ENCODE measurements around the gene RFX3.

GRCh38 chr9:3455717-3456116 is 70.1 kb downstream of the RFX3 start:
- no peak for TF ChIP-seq POLR2A (IDR thresholded peaks at IDR 0.05)
- TF ChIP-seq, protein P1, sequence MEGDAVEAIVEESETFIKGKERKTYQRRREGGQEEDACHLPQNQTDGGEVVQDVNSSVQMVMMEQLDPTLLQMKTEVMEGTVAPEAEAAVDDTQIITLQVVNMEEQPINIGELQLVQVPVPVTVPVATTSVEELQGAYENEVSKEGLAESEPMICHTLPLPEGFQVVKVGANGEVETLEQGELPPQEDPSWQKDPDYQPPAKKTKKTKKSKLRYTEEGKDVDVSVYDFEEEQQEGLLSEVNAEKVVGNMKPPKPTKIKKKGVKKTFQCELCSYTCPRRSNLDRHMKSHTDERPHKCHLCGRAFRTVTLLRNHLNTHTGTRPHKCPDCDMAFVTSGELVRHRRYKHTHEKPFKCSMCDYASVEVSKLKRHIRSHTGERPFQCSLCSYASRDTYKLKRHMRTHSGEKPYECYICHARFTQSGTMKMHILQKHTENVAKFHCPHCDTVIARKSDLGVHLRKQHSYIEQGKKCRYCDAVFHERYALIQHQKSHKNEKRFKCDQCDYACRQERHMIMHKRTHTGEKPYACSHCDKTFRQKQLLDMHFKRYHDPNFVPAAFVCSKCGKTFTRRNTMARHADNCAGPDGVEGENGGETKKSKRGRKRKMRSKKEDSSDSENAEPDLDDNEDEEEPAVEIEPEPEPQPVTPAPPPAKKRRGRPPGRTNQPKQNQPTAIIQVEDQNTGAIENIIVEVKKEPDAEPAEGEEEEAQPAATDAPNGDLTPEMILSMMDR (IDR thresholded peaks at IDR 0.05): no peak
